Stimulated activated CD8-positive, alpha-beta memory T cell treated with anti-CD3 and anti-CD28 coated beads, Interleukin-12 subunit alpha, Interleukin-12 subunit beta, amount 100 ng/mL, for 1 hour (primary cell): ENCODE results near the gene AVEN.

Experiments
- DNase-seq: peaks from one replicate; pipeline ENCODE4 v3.0.0-alpha.2; 2020; ENCODE audit warnings: low read depth

Gene AVEN

DNA sequence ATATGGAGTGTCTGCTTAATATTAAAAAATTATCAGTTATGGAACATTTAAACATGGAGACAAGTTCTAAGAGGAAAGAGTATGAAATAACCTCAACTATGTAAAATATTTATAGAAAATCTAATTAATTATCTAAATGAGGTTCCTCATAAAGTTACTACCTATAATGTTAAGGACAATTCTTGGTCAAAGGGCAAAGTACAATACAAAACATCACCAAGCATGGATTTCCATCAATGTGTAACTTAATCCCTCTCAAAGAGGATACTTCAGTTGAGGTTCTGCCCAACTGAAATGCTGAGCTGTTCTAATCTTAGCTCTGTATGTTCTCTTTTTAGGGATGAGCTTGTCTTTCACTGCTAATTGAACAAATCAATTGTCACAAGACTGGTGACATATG is 126.7 kb downstream of the AVEN start:
- DNase-seq = no peak

DNA sequence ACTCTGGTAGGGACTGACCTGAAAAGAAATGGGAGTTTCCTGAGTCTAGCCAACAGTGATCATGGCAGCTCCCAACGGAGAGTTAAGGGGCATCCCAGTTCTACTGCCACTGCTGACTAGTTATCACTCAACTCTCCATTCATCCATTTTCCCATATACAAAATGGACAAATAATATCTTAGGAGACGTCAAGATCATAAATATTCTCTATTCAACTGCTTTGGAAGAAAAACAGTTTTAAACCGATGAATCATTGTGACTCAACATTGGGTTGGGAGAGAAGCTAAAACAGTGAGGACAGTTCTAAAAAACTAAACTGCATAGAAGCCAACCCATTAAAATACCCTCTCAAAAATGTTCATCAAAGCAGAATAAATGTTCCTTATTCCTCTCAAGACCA is 128.3 kb downstream of the AVEN start:
- DNase-seq = no peak

DNA sequence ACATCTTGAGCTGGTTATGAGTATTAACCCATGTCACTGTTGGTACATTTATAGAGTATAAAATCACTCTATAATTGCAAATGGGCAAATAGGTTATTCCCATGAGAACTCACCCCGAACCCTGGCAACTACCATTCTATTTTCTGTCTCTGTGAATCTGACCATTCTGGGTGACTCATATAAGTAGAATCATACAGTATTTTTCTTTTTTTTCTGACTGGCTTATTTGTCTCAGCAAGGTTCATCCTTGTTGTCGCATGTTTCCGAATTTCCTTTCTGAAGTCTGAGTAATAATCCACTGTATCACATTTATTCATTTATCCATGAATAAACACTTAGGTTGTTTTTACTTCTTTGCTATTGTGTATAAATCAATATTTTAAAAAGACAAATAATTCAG is 130.6 kb downstream of the AVEN start:
- DNase-seq = no peak

DNA sequence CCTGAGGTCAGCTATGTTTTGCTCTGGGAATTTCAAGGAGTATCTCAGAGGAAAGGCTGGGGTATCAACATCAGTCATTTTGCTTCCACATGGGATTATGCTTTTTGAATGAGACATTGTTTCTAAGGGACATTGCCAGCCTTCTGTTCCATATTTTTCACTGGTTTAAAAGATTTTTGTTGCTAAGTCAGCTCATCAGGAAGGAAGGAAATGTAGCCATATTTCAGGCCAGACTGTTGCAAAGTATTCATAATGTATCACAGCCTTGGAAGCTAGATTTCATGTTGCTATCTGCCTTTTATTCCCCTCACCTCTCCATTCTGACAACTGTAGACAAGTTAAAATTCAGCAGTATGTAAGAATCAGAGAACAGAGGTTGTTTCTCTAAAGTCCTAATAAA is 131.7 kb downstream of the AVEN start:
- no peak for DNase-seq

DNA sequence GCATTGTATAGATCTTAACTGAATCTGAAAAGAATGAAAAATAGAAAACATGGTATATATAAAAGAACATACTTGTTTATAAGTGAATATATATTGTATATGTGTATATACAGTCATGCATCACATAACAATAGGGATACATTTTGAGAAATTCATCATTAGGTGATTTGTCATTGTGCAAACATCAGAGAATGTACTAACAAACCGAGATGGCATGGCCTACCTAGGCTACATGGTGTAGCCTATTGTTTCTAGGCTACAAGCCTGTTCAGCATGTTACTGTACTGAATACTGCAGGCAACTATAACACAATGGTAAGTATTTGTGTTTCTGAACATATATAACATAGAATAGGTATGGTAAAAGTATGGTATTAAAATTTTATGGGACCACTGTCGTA is 135.3 kb downstream of the AVEN start:
- no peak for DNase-seq

DNA sequence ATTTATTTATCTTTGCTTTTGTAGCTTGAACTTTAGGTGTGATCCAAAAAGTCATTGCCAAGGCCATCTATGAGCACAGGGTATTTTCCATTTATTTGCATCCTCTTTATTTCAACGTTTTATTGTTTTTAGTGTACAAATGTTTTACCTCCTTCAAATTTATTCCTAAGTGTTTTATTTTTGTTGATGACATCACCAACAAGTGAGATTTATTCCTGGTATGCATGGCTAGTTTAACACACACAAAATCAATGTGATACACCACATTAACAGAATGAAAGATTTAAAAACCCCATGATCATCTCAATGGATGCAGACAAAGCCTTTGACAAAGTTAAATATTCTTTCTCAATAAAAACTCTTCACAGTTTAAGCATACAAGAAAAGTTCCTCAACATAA is 137.0 kb downstream of the AVEN start:
- no peak for DNase-seq

DNA sequence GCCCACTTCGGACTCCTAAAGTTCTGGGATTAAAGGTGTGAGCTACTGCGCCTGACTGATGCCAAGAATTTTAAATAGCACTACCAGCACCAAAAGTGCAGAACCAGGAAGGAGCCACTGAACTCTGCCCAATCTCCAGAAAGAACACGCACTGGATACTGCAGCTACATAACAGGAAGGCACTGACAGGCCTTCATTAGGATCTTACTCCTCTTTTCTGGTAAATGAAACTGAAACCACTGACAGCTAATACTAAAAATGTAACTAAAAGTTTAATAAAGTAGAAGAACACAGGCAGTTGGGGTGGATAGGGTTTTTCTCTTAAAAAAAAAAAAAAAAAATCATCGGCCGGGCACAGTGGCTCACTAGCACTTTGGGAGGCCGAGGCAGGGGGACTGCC is 144.8 kb downstream of the AVEN start:
- no peak for DNase-seq

DNA sequence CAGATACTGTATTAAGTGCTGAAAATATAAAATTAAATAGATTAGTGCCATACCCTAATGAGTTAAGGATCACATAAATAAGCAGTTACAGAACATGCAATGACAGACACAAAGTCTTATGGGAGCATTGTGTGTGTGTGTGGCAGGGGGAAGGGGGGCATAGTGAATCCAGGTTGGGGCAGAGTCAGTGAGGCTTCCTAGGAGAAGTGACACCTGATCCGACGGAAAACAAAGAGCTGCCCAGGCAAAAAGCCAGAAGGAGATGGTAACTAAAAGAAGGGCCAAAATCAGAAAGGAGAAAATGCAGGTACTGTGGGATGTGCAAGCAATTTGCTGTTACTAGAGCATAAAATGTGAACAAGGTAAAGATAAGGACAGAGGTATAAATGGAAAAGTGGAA is 150.8 kb downstream of the AVEN start:
- DNase-seq = no peak

DNA sequence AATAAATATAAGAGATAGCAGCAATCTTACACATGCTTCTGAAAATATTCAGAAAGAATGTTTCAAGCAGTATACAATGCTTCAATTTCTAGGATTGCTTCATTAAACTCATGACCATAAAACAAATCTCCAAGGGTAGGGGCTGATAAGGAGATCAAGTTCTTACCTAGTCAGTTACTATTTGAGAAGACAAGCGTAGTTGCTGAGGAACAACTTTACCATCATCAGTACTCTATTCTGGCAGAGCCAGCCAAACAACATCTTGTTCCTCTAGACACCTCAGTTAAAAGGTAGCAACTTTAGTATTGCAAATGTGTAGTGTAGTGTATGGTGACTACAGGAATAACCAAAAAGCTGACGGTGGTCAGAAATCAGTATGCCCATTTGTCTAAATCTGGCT is 156.1 kb downstream of the AVEN start:
- no peak for DNase-seq

DNA sequence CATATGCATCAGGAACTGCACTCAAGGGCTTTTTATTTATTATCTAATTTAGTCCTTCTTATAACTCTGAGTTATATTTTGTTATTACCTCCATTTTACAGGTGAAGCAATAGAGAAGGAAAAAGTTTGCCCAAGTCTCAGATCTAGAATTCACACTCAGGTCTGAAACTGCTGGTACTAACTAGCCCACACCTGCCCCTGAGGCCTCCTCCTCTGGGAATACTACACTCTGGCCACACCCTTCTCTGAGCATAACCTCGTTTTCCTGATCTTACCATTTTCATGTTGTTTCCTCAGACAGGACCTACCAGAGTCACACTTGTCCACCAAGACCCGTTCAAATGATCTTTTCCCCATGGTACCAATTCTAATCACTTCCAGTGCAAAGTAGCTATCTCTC is 164.8 kb downstream of the AVEN start:
- DNase-seq = no peak

DNA sequence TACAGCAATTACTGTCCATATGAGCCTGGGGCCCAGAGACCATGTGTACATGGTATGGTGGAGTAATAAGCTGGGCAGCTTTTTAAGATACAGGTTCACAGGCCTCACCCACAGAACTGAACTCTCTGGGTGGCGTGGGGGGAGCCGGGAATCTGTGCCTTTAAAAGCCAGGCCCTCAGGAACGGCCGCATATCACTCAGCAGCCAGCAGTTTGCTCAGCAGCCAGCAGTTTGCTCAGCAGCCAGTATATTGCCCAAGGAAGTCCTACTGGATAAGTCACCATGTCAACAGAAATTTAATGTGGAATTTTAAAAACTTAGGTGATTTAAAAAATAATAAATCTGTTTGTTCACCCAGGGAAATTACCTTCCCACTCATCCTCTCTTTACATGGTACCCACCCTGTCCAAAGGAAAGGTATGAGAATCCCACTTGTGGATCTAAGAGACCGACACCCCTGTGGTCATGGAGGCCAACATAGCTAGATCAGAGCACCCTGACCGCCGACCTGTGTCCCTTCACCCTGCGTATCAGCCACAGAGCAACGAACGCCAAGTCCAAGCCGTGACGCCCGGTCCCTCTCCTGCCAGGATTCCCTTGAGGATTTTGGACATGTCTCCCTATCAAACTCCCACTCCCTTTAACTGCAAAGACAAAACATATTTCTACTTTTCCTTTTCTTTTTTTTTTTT is 166.4 kb downstream of the AVEN start:
- no peak for DNase-seq

DNA sequence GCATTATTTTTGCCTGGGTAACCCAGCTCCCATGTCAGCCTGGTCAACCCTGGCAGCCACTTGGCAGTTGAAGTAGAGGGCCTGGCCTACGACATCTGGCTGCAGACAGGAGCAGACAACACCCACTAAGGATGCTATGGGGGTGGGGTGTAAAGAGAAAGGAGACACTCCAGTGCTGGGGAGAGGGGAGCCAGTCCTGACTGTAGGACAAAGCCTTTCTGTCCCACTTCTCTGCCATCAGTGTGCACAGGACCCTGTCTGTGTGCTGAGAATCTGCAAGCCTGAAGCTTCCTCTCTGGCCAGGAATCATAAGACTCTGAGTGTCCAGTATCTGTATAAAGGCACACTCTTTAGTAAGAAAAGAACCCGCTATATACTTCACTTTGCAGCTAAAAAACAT is 167.0 kb downstream of the AVEN start:
- no peak for DNase-seq

DNA sequence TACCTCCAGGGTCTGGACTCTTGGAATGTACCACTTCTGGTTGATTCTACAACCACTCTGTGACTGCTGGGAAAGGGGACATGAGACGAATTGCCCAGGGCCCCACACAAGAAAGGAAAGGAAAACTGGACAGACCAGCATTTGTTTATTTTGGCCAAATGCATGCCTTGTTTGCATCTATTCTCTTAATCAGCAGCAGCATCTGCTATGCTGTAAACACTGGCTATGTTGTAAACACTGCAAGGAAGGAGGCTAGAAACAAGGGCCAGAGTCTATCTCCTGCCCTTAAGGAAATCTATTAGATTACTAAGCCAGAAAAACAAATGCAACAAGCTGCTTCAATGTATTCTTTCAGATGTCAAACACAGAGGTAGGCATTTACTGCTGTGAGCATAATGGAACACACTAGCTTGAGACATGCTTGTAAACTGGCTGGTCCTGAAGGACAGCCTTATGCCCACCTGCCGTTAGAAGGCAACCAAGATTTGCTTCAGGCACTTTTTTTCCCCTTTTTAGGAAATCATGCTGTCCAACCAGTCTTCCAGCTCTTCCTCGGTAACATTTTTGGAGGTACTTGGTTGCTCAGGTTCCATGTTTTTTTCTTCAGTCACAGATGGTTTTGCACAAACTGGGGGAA is 172.8 kb downstream of the AVEN start:
- no peak for DNase-seq

DNA sequence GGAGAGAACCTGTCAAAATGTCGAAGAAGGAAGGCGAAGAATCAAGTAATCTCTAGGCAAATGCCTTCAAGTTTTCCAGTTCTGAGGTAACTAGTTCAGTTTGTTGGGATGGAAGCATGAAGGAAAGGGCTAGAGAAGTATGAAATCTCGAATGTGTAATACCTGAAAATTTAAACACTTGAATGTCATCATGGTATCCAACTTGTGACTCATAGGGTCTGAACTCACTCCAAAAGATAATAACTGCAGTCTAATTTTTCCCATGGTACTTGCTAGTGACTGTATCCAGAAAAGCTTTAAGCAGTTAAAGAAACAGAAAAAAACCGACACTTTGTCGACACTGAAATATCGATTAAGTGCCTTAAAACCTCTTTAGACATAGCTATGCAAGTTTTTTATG is 173.6 kb downstream of the AVEN start:
- DNase-seq = no peak

DNA sequence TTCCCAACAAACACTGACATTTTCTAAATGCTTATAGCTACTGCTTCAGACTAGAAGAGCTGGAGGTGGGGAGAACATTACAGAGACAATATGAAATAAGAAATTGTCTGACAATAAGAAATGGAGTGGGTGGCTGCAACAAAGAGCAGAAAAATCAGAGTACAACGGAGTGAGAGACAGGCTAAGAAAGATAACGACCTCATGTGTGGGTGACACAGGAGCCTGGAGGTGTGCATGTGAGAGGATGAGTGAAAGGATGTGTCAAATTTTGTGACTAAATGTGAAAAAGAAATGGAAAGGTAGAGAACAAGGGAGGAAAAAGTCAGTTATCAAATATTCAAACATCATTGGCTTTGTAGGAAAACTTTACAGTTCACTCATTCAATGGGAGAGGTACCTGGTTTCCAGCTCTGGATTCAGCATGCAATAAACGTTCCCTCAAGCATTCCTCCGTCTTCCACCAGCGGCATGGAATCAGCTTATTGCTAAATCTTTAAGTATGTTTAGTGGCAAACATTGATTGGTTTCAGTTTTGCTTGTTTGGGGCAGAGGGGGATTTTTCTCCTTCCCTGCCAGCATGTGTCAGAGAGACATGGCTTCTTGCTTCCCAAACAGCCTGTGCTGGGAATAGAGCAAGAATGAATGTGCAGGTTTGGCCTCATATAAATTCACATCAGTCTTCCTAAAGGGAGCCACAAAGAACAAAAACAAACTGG is 174.5 kb downstream of the AVEN start:
- DNase-seq = no peak

DNA sequence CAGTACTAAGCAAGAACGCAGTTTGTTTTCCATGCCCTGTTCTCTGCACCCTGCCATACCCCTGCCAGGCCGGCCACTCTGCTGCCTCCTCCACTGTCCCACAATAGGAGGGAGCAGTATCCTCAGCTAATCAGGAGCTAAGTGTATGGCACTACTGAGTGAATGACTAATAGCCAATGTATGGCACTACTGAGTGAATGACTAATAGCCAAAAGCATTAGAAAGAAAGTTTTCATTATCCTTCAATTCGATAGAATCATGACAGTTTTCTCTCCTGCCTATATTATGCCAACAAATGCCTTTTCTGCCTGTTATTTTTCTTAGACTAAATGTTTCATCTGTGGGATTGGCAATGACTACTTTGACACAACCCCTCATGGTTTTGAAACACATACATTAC is 178.2 kb downstream of the AVEN start:
- no peak for DNase-seq

DNA sequence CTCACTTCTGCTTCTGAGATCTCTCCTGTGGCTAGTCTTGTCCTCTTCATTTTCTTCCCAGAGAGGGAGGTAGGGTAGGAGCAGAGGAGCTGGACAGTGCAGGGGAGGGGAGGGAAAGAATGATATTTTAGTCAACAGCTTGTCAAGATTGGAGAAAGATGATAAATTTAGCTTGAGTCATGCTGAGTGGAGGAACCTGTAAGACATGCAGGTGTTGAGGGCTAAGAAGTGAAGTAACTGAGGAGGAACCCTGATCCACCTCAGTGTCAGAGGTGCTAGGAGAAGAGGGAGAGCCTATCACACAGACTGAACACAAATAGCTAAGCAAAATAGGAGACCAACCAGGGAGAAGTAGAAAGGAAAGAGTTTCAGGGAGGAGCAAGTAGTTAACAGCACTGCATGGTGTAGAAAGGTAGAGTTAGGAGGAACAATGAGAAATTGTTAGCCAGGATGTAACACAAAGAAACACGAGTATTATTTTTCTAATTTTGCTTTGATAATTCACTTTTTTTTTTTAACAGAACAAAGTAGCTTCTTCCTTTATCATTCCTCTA is 178.9 kb downstream of the AVEN start:
- DNase-seq = no peak

DNA sequence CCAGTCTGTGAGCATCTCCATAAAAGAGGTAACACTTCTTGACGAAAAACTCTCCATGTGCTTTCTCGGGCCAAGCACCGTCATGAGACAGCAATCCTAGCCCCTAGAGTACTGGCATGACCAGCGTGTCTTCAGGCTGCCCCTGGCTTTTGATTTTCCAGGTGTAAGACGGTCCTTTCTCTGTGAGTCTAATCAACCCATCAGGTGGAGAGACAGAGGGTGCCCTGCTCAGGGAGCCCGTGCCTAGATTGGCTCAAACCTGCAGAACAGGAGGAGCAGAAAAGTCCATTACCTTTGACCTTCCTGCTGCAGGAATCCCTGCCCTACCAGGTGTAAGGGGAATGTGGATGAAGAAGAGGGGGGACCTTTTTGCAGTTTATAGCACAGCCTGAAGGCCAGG is 180.2 kb downstream of the AVEN start:
- no peak for DNase-seq

DNA sequence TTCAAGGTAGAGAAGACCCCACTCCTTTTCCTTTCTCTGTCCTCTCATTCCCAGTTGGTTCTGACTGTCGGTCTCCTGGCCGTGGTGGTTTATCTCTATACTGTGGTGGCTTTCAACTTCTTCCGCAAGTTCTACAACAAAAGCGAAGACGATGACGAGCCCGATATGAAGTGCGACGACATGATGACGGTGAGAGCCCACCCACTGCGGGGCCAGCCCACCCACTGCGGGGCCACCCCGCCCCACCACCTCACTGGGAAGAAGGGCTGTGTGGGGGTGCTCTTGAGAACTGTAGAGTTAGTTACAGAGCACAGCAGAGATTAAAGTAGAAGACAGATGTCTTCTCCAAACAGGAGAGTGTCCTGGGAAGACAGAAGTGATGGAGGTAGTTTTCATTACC is 181.3 kb downstream of the AVEN start:
- no peak for DNase-seq

DNA sequence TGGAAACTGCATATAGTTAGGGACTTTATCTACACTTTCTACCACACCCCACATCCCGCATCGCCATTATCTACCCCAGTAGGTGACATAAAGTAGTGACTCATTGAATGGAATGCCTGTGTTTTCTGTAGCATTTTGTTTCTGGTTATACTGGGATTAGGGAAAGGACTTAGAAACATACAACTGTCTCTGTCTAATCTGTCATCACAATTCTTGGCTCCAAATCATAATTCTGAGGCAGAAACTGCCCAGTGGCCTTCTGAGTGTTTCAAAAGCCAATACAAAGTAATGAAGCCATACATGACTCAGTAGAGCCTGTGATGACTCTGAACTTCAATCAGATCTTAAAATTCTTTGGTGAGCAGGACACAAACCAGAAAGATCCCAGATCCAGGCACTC is 186.4 kb downstream of the AVEN start:
- DNase-seq = no peak

DNA sequence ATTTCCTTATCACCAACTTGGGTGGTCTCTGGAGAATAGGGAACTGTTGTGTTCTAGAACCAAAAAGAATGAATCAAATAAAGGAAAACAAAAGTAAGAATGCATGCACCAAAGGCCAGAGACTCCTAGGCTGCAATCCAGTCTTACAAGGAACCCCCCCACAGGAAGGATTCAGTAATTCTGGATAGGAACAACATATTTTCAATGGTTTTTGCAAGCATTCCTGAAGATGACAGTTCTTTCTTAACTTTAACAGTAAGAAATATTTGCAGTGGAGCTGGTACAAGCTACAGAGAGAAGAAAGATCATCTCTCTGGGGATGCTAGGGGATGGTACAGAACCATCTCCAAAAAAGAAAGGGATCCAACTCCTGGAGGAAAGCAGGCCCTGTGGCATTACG is 186.9 kb downstream of the AVEN start:
- no peak for DNase-seq

DNA sequence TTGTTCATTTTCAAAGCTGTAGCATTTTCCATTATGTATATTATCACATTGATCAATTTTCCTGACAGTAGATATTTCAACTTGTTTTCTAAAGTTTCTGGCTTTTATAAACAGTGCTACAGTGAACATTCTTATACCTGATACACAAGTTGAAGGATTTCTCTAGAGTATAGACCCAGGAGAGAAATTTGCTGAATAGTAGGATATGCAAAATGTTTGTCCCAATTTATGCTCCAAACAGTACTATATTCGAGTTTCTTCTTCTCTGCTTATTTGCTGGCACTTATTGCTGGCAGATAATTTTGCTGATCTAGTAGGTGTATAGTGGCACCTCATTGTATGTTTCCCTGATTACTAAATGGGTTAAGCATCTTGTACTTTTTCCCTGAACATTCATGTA is 187.9 kb downstream of the AVEN start:
- DNase-seq = no peak

DNA sequence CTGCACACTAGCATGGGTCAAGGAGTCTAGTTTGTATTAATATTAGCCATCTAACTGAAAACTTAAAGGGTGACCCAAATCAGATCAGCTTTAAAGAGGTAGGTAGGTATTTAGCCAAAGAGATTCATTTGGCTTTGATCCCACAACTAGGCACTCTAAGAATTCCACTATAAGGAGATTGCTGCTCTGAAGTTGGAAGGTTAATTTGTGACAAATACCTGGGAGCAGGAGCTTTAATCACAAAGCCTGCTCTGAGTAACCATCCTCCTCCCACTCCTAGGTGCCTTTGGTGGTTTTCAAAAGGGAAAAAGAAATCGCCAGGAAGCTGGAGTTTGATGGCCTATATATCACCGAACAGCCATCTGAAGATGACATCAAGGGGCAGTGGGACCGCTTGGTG is 191.0 kb downstream of the AVEN start:
- DNase-seq = no peak
